Fibroblast of pulmonary artery (primary cell): ENCODE results near the gene ANKRD40CL.

Experiments used
- DNase-seq: peaks from one replicate; pipeline ENCODE4 v3.0.0-alpha.2; 2010; ENCODE audit warnings: low read depth
- H3K4me3 ChIP-seq: replicated peaks from 2 replicates; pipeline ENCODE4 v1.5.1; 2011; ENCODE audit warnings: low read depth, mild to moderate bottlenecking, control low read depth, low read length, moderate library complexity
- CTCF ChIP-seq: IDR thresholded peaks from 2 replicates; pipeline ENCODE4 v1.5.1; 2011; ENCODE audit warnings: mild to moderate bottlenecking, control low read depth, low read length, inconsistent platforms; ENCODE audit errors: missing control alignments

Gene ANKRD40CL

GRCh38 chr17:50745631-50746030 lies 21.7 kb downstream of the ANKRD40CL start:
- no peak for DNase-seq
- TF ChIP-seq CTCF = no peak
- H3K4me3 ChIP-seq = no peak overlapping the region

GRCh38 chr17:50739098-50739497 lies 28.2 kb downstream of the ANKRD40CL start:
- no peak overlapping the region for H3K4me3 ChIP-seq
- no peak for TF ChIP-seq CTCF
- no peak for DNase-seq

- no peak for TF ChIP-seq CTCF
- no peak for DNase-seq
These were observed 30.1 kb downstream of the ANKRD40CL start for GRCh38 chr17:50737118-50737698.

GRCh38 chr17:50735287-50735686 lies 32.0 kb downstream of the ANKRD40CL start:
- no peak overlapping the region for H3K4me3 ChIP-seq
- DNase-seq = no peak
- TF ChIP-seq CTCF = no peak

More at GRCh38 chr17:50737118-50737698, 30.1 kb downstream of the ANKRD40CL start:
- H3K4me3 ChIP-seq = no peak overlapping the region

GRCh38 chr17:50731575-50732460 lies 35.5 kb downstream of the ANKRD40CL start:
- DNase-seq = no peak
- H3K4me3 ChIP-seq = no peak overlapping the region
- no peak for TF ChIP-seq CTCF

GRCh38 chr17:50728881-50729765 lies 38.2 kb downstream of the ANKRD40CL start:
- DNase-seq = no peak
- H3K4me3 ChIP-seq = no peak overlapping the region
- no peak for TF ChIP-seq CTCF
